Coronary artery (tissue), 2 donors: Measurements from ENCODE around the gene ETV3L.

Experiments
- DNase-seq: peaks from one replicate; pipeline ENCODE4 v3.0.0-alpha.2; 2017; ENCODE audit warnings: low spot score
- H3K27ac ChIP-seq, 2 donors: fragments of 200-600 bp; sonication (generic); one replicate each; pipeline ENCODE4 v1.5.1; 2016 to 2019
- H3K4me3 ChIP-seq: fragments of 200-600 bp; sonication (generic); 2 replicates; pipeline ENCODE4 v1.5.1; 2016; ENCODE audit warnings: mild to moderate bottlenecking, moderate library complexity
- TF ChIP-seq, protein P1 (sequence below): fragments of 200-600 bp; sonication (generic); IDR thresholded peaks from one replicate; pipeline ENCODE4 v1.5.1; 2019; ENCODE audit warnings: antibody characterized with exemption

The ETV3L gene

DNA sequence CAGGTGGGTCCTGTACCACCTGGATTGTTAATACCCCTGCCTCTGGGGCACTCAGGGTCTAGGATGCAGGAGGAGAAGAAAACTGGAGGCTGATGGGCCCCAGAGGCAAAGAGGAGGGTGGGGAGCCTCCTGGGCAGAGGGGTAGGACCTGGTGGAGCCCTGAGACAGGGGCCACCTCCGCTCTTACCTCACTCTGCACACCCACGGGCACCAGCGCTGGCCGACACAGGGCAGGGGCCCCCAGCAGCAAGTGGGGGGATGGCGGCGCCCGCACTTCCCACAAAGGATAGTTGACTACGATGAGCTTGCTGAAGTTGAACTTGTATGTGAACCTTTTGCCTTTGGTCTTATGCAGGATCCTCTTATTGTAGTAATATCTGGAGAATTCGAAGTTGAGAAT lies 1.1 kb downstream of the ETV3L start:
- no peak overlapping the region for H3K27ac ChIP-seq
- no peak overlapping the region for H3K4me3 ChIP-seq
- TF ChIP-seq, protein P1, sequence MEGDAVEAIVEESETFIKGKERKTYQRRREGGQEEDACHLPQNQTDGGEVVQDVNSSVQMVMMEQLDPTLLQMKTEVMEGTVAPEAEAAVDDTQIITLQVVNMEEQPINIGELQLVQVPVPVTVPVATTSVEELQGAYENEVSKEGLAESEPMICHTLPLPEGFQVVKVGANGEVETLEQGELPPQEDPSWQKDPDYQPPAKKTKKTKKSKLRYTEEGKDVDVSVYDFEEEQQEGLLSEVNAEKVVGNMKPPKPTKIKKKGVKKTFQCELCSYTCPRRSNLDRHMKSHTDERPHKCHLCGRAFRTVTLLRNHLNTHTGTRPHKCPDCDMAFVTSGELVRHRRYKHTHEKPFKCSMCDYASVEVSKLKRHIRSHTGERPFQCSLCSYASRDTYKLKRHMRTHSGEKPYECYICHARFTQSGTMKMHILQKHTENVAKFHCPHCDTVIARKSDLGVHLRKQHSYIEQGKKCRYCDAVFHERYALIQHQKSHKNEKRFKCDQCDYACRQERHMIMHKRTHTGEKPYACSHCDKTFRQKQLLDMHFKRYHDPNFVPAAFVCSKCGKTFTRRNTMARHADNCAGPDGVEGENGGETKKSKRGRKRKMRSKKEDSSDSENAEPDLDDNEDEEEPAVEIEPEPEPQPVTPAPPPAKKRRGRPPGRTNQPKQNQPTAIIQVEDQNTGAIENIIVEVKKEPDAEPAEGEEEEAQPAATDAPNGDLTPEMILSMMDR, result no peak
- DNase-seq, result no peak

GRCh38 chr1:157097692-157098091 lies 1.9 kb downstream of the ETV3L start:
- DNase-seq, result no peak
- no peak overlapping the region for H3K4me3 ChIP-seq
- TF ChIP-seq, protein P1, result no peak
- H3K27ac ChIP-seq, result no peak overlapping the region

DNA sequence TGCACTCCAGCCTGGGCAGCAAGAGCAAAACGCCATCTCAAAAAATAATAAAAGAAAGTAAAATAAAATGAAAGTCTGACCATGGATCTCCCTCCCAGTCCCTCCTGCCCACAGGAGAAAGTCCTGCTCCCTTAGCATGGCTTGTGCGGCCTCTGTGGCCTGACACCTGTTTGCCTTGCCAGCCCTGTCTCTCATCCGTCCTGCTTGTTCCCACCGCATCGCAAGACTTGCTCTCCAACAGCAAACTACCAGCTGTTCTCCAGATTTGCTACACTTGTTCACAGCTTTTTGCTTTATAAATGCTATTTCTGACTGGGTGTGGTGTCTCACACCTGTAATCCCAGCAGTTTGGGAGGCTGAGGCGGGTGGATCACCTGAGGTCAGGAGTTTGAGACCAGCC lies 2.7 kb downstream of the ETV3L start:
- no peak overlapping the region for H3K27ac ChIP-seq
- DNase-seq, result no peak
- TF ChIP-seq, protein P1, result no peak
- no peak overlapping the region for H3K4me3 ChIP-seq

GRCh38 chr1:157095551-157095950 lies 4.1 kb downstream of the ETV3L start:
- Histone ChIP-seq H3K4me3 (no peak overlapping the region), H3K27ac (no peak overlapping the region)
- DNase-seq, result peak; percentile 31
- TF ChIP-seq, protein P1, result no peak

DNA sequence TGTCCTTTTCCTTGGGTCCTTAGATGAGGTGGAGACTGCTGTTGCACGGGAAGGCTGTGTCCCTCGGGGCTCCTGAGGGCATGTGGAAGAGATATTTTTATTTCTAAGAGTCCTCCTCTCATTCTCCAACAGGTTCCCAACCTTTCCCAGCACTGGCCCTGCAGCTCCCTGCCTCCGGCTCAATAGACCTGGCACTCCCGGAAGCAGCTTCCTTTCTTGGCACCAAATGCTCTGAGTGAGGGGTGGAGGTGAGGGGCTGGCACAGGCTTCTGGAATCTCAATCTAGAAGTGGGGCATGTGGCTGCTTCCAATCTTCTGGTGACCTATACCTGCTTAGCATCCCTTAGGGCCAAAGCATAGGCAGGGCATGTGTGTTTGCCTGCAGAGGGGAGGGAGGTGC lies 4.5 kb downstream of the ETV3L start:
- peak; percentile 33 for DNase-seq
- Histone ChIP-seq H3K27ac (no peak overlapping the region), H3K4me3 (no peak overlapping the region)
- TF ChIP-seq, protein P1, result no peak

DNA sequence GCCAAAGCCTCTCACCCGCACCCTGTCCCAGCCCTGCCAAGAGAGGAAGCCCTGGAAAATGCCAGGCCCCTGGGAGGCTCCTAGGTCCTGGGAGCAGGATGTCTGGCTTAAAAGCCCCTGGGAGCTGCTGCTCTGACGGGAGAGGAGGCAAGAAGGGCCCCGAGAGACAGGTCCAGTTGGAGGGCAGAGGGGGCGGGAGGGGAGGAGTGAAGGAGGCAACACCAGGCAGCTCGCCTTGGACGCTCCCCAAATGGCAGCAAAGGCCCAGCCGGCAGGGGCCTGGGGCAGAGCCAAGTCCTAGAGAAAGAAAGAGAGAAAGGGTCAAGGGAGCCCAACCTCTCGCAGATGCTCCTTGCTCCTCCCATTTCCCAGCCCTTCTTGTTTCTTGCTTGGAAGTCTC lies 6.8 kb downstream of the ETV3L start:
- Histone ChIP-seq H3K4me3 (no peak overlapping the region), H3K27ac (no peak overlapping the region)
- TF ChIP-seq, protein P1, result no peak
- DNase-seq, result no peak

DNA sequence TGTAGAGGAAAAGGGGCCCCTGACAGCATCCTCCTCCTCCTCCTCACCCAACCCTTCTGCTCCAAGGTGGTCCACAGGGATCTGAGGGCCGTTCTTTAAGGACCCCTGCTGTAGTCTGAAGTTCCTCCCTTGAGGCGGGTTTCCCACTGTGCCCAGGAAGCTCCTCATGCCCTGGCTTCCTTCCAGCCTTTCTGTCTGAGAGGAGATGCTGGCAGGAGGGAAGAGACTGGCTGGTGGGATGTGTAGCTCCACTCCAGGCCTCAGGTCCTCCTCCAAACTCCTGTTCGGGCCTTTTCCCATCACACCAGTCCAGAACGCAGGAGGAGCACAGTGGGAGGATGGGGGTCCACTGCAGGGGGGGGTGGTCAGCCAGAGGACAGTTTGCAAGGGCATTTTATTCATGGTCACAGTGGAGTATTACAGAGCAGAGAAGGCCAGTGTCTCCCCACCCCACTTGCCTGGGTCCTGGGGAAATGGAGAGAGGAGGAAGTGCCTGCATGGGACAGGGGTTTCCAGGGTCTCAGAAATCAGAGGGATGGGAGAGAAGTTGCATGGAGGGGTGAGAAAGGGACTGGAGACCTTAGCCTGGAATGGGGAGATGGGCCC lies 7.8 kb downstream of the ETV3L start:
- H3K27ac ChIP-seq, result no peak overlapping the region
- TF ChIP-seq, protein P1, result no peak
- H3K4me3 ChIP-seq, result no peak overlapping the region
- DNase-seq, result no peak
